CD4-positive, CD25-positive, alpha-beta regulatory T cell (primary cell): Measurements from ENCODE around the gene RNF19B. TPM values are rescaled to one million over a fixed set of nuclear protein-coding genes. Genes with fewer than 3 reads are reported as not detected.
A peak's percentile ranks its signal among the peaks of the same experiment; 100 is the strongest.

ENCODE experiments used
- ATAC-seq, 2 donors: fragments of 150-1000 bp; cut with Tn5 transposase; one replicate each; pipeline ENCODE4 v1.10.0; 2021; ENCODE audit warnings: low read depth in 2 of 2, moderate number of reproducible peaks in 2 of 2, moderate library complexity in 1 of 2
- DNase-seq, 3 donors: peaks; one replicate each; pipeline versions ENCODE4 v3.0.0 to v3.0.0-alpha.2; 2012 to 2022; ENCODE audit warnings: mixed read lengths in 1 of 3
- H3K27ac ChIP-seq: one replicate; pipeline ENCODE4 v1.7.0; 2013; ENCODE audit warnings: mild to moderate bottlenecking, low read length; ENCODE audit not compliant: insufficient read depth, poor library complexity, severe bottlenecking
- H3K27me3 ChIP-seq: one replicate; pipeline ENCODE4 v1.7.0; 2013; ENCODE audit warnings: low read length; ENCODE audit not compliant: control insufficient read depth, insufficient read depth
- H3K36me3 ChIP-seq: one replicate; pipeline ENCODE4 v1.7.0; 2013; ENCODE audit warnings: mild to moderate bottlenecking, low read length, moderate library complexity; ENCODE audit not compliant: control insufficient read depth, insufficient read depth
- H3K4me1 ChIP-seq: 2 replicates; pipeline ENCODE4 v1.7.0; 2013; ENCODE audit warnings: mild to moderate bottlenecking, low read length; ENCODE audit not compliant: insufficient read depth, control insufficient read depth, poor library complexity, severe bottlenecking
- H3K4me3 ChIP-seq: one replicate; pipeline ENCODE4 v1.7.0; 2013; ENCODE audit warnings: low read depth, mild to moderate bottlenecking, low read length, moderate library complexity
- H3K9me3 ChIP-seq, 2 experiments: 1 replicate in 1 of 2; 2 replicates in 1 of 2; pipeline ENCODE4 v1.7.0; 2013; ENCODE audit warnings: low read length in 2 of 2, mild to moderate bottlenecking in 1 of 2, moderate library complexity in 1 of 2; ENCODE audit not compliant: control insufficient read depth in 2 of 2
- H3K27ac Mint-ChIP-seq, 3 donors: one replicate each; pipeline ENCODE4 v1.8.0; 2020 to 2022; ENCODE audit warnings: mild to moderate bottlenecking in 3 of 3, mixed read lengths in 3 of 3, moderate library complexity in 2 of 3
- H3K27me3 Mint-ChIP-seq: one replicate; pipeline ENCODE4 v1.8.0; 2022; ENCODE audit warnings: mild to moderate bottlenecking, mixed read lengths
- H3K36me3 Mint-ChIP-seq: one replicate; pipeline ENCODE4 v1.8.0; 2020; ENCODE audit warnings: mixed read lengths
- H3K4me1 Mint-ChIP-seq, 4 donors: one replicate each; pipeline ENCODE4 v1.8.0; 2020 to 2022; ENCODE audit warnings: mixed read lengths in 4 of 4, mild to moderate bottlenecking in 1 of 4
- H3K4me3 Mint-ChIP-seq, 4 donors: one replicate each; pipeline ENCODE4 v1.8.0; 2020 to 2022; ENCODE audit warnings: mild to moderate bottlenecking in 4 of 4, mixed read lengths in 4 of 4, moderate library complexity in 3 of 4
- H3K9me3 Mint-ChIP-seq, 7 donors: one replicate each; pipeline ENCODE4 v1.8.0; 2020 to 2022; ENCODE audit warnings: mixed read lengths in 7 of 7, mild to moderate bottlenecking in 3 of 7, moderate library complexity in 2 of 7
- polyA plus RNA-seq, 4 donors: library from polyadenylated mRNA; unstranded; fragments of 300-500 nt; fragmentation: Illumina TruSeq; gene quantifications; one replicate each; pipeline ENCODE4 v1.2.3, GENCODE V29; 2021
- total RNA-seq: library from RNA; stranded (reverse); gene quantifications from one replicate; pipeline ENCODE4 v1.2.3, GENCODE V29; 2022

RNF19B gene
- total and polyA plus RNA-seq, 5 donors from 2014 or later = 2.0 to 44.9 (median 2.4) TPM

DNA sequence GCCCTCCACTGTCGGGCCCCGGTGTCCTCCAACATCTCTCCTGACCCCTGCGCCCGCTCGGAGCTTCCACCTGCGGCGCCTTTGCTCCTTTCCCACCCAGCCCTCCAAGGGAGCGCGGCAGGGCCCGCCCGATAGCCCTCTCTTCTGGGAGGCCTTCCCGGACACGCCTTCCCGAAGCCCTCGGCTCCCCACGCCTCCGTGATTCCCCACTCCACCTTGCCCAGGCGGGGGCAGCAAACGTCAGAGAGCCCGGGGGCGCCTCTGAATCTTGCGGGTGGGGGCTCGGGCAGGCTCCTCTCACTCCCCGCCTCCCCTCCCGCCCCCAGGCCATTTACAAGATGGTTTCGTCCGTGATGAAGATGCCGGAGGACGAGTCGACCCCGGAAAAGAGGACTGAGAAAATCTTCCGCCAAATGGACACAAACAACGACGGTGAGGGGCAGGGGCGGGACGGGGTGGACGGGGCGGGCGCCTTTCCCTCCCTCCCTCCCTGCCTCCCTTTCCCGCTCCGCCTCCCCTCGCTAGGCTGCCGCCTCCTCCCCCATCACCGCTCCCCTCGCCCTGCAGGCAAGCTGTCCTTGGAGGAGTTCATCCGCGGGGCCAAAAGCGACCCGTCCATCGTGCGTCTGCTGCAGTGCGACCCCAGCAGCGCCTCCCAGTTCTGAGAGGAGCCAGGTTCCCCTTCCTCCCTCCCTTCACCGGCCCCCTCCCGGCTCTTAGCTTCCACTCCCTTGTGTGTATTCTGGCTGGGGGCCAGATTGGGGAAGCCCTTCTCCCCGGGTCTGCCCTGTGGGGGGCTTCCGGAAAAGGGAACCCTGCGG, 71.2 kb downstream of the RNF19B start:
- Mint-ChIP-seq H3K27me3 (peaks cover 72% of the 10 kb centered on the region), H3K27ac (no peak overlapping the region), H3K4me1 (peaks cover 0 to 18% (median 7%) of the 10 kb centered on the region in 4 donors), H3K36me3 (no peaks in the 10 kb centered on the region), H3K4me3 (peak overlapping the region in 3 of 4 donors; percentile 11 to 81 (median 63)), H3K9me3 (peaks cover 0 to 4% (median 0%) of the 10 kb centered on the region in 7 donors)
- Histone ChIP-seq H3K36me3 (no peaks in the 10 kb centered on the region), H3K4me1 (peaks cover 12% of the 10 kb centered on the region), H3K9me3 (no peaks in the 10 kb centered on the region), H3K4me3 (no peak overlapping the region), H3K27me3 (peaks cover 11% of the 10 kb centered on the region), H3K27ac (no peak overlapping the region)
- no peak for DNase-seq
- no peak for ATAC-seq

DNA sequence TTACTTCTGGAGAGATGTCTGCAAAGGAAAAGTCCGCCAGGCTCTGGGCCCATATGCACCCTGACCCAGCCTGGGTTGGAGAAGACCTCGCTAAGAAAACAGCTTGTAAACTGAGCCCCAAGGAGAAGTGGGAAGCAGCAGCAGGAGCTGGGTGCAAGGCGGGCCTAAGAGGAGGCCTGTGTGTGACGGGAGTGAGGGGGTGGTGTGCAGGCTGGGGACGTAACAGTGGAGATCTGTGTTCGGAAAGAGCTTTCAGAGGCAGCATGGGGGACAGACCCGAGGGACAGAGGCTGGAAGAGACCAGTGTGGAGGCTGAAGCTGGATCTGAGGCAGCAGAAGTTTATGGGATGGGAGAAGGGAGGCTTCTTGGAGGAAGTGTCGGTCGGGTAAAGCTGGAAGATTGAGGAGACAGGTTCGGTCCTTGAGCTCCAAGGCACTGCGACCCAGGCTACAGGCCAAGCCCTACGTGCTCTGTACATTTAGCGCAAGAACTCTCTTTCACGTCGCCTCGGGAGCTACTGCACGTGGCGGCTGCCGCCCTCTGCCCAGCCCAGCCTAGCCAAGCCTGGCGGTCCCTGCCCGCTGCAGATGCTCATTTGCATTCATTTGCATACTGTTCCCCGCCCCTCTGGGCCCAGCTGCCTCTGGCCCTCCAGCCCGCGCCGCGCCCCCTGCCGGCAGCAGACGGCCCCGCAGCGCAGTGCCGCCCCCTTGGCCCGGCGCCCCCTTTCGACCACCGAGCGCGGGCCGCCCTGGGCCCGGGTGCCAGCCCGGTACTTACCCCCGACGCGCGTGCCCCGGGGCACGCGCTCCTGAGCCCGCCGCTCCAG, 72.0 kb downstream of the RNF19B start:
- H3K4me3 ChIP-seq = no peak overlapping the region
- peaks cover 12% of the 10 kb centered on the region for H3K4me1 ChIP-seq
- Mint-ChIP-seq H3K4me1 (peaks cover 0 to 18% (median 7%) of the 10 kb centered on the region in 4 donors), H3K27me3 (peaks cover 73% of the 10 kb centered on the region), H3K27ac (no peak overlapping the region), H3K9me3 (peaks cover 0 to 4% (median 0%) of the 10 kb centered on the region in 7 donors), H3K36me3 (no peaks in the 10 kb centered on the region), H3K4me3 (peak overlapping the region in 3 of 4 donors; percentile 39 to 71 (median 59))
- DNase-seq = peak in 1 of 3 donors; percentile 31
- H3K27me3 ChIP-seq = peaks cover 12% of the 10 kb centered on the region
- no peaks in the 10 kb centered on the region for H3K9me3 ChIP-seq
- no peaks in the 10 kb centered on the region for H3K36me3 ChIP-seq
- H3K27ac ChIP-seq = no peak overlapping the region
- peak in 1 of 2 donors; percentile 25 for ATAC-seq

DNA sequence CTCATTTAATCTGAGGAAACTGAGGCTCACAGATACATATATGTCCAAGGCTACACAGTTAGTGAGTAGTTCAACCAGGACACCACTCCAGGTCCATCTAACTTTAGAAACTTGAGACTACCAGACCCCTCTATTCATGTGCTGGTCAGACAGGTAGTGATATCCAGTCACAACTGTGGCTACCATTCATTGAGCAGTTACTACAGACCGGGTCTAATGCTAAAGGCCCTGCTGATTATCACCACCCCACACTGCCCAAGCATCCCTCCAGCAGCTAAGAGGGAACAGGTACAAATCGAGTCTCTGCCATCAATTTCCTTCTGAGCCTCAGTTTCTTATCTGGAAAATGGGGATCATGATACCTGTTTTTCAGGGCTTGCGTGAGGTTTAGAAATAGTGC, 73.0 kb downstream of the RNF19B start:
- DNase-seq (no peak), ATAC-seq (no peak)
- H3K4me1 Mint-ChIP-seq = peaks cover 0 to 18% (median 7%) of the 10 kb centered on the region in 4 donors
- H3K4me1 ChIP-seq = peaks cover 12% of the 10 kb centered on the region
- peaks cover 0 to 4% (median 0%) of the 10 kb centered on the region in 7 donors for H3K9me3 Mint-ChIP-seq
- H3K27ac ChIP-seq = no peak overlapping the region
- H3K27me3 ChIP-seq = peaks cover 17% of the 10 kb centered on the region
- no peaks in the 10 kb centered on the region for H3K9me3 ChIP-seq
- no peak overlapping the region for H3K27ac Mint-ChIP-seq
- H3K4me3 Mint-ChIP-seq = peak overlapping the region in 1 of 4 donors; percentile 39
- H3K4me3 ChIP-seq = no peak overlapping the region
- H3K27me3 Mint-ChIP-seq = peaks cover 76% of the 10 kb centered on the region
- no peaks in the 10 kb centered on the region for H3K36me3 ChIP-seq
- no peaks in the 10 kb centered on the region for H3K36me3 Mint-ChIP-seq

DNA sequence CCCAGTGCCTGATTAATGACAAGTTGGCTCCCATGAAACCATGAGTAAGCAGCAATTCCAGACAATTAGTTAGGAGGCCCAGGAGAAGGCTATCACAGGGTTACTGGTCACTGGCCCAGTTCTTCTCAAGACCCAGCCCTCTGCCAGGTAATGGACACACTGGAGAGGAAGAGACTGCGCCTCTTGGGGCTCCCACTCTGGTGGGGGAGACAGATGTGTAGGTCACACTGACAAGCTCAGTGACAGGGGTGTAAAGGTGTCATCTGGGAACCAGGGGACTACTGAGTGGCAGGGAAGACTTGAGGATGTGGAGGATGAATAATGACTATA, 73.4 kb downstream of the RNF19B start:
- DNase-seq = no peak
- H3K27me3 ChIP-seq = peaks cover 17% of the 10 kb centered on the region

DNA sequence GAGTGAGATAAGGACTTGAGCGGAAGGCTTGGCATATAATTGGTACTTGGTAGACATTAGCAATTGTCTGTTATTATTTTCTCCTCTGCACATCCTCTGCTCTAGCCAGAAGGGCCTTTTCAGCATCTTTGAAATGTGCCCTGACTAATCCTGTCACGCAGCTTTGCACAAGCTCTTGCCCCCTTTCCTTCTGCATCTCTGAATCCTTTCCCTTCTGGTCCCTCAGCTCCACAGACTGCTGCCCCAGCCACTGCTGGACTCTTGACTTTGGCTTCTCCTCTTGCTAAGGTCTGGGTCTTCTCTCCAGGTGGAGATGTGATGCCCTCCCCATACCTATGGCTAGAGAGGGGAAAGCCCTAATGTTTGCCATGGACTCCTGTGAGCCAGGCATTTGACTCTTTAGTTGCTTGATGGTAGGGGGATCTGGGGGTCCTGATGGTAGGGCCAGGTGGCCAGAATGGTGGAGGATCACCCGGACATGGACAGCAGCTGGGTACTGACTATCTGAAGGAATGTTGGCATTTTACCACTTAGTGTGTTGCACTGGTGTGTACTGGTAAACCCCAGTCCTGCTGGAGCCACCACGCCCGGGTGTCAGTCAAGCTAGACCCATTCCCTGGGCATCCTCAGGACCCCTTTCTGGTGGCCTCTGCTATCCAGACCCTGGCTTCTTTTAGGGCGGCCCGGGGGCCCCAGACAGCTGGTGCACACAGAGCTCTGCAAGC, 73.9 kb downstream of the RNF19B start:
- Histone ChIP-seq H3K4me1 (peaks cover 12% of the 10 kb centered on the region), H3K27me3 (peaks cover 17% of the 10 kb centered on the region), H3K9me3 (no peaks in the 10 kb centered on the region), H3K27ac (no peak overlapping the region), H3K4me3 (no peak overlapping the region), H3K36me3 (no peaks in the 10 kb centered on the region)
- Mint-ChIP-seq H3K4me1 (peaks cover 0 to 20% (median 4%) of the 10 kb centered on the region in 4 donors), H3K27ac (peak overlapping the region in 1 of 3 donors; percentile 7), H3K27me3 (peaks cover 73% of the 10 kb centered on the region), H3K4me3 (peak overlapping the region in 1 of 4 donors; percentile 59), H3K36me3 (no peaks in the 10 kb centered on the region), H3K9me3 (peaks cover 0 to 4% (median 0%) of the 10 kb centered on the region in 7 donors)
- ATAC-seq (no peak), DNase-seq (no peak)

More for the DNA sequence above, 73.4 kb downstream of the RNF19B start:
- no peak overlapping the region for H3K27ac ChIP-seq
- H3K36me3 Mint-ChIP-seq = no peaks in the 10 kb centered on the region
- H3K9me3 Mint-ChIP-seq = peaks cover 0 to 4% (median 0%) of the 10 kb centered on the region in 7 donors
- H3K4me1 Mint-ChIP-seq = peaks cover 0 to 18% (median 6%) of the 10 kb centered on the region in 4 donors
- no peak overlapping the region for H3K27ac Mint-ChIP-seq
- peaks cover 74% of the 10 kb centered on the region for H3K27me3 Mint-ChIP-seq
- H3K4me1 ChIP-seq = peaks cover 12% of the 10 kb centered on the region
- H3K36me3 ChIP-seq = no peaks in the 10 kb centered on the region
- H3K9me3 ChIP-seq = no peaks in the 10 kb centered on the region
- ATAC-seq = no peak
- H3K4me3 ChIP-seq = no peak overlapping the region
- no peak overlapping the region for H3K4me3 Mint-ChIP-seq

DNA sequence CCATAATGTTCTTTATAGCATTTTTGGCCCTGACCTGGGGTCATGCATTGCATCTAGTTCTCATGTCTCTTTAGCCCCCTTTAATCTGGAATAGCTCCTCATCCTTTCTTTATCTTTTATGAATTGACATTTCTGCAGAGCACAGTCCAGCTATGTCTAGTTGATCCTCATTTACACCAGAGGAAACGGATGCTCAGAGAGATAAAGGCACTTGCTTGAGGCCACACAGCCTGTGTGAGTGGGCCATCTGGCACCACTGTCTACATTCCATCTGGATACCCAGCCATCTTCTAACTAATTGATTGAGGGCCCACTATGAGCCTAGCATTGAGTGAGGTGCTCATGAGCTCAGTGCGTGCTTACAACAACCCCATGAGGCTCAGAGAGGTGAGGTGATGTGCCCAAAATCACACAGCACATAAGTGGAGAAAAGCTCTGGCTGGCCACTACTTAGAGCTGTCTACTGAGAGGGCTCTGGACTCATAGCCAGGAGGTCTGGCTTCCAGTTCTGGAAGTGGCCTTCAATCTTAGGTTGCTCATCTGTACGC, 74.8 kb downstream of the RNF19B start:
- Mint-ChIP-seq H3K4me1 (peaks cover 0 to 25% (median 5%) of the 10 kb centered on the region in 4 donors), H3K9me3 (peaks cover 0 to 4% (median 0%) of the 10 kb centered on the region in 7 donors), H3K27me3 (peaks cover 75% of the 10 kb centered on the region), H3K4me3 (peak overlapping the region in 1 of 4 donors; percentile 59), H3K36me3 (no peaks in the 10 kb centered on the region), H3K27ac (no peak overlapping the region)
- H3K4me3 ChIP-seq = no peak overlapping the region
- no peaks in the 10 kb centered on the region for H3K9me3 ChIP-seq
- H3K27me3 ChIP-seq = peaks cover 17% of the 10 kb centered on the region
- H3K27ac ChIP-seq = no peak overlapping the region
- ATAC-seq (no peak), DNase-seq (no peak)
- H3K4me1 ChIP-seq = peaks cover 12% of the 10 kb centered on the region
- H3K36me3 ChIP-seq = no peaks in the 10 kb centered on the region
